Nephron progenitor cell (in vitro differentiated cells): Measurements from ENCODE around the gene B9D2.
"Not testable (repeated sequence)": the region's sequence is repeated elsewhere in the genome, so short reads cannot be mapped to it uniquely, and the experiment has no call there.

Source experiments
- DNase-seq: peaks from one replicate; pipeline ENCODE4 v3.0.0; 2021
- H3K27ac Mint-ChIP-seq: 2 replicates; pipeline ENCODE4 v1.8.0; 2021; ENCODE audit warnings: mild to moderate bottlenecking, moderate library complexity, mixed read lengths
- H3K27me3 Mint-ChIP-seq: 2 replicates; pipeline ENCODE4 v1.8.0; 2021; ENCODE audit warnings: mild to moderate bottlenecking, low read depth, mixed read lengths; ENCODE audit not compliant: poor library complexity
- H3K36me3 Mint-ChIP-seq: 2 replicates; pipeline ENCODE4 v1.8.0; 2021; ENCODE audit warnings: low read depth, mixed read lengths
- H3K4me1 Mint-ChIP-seq: 2 replicates; pipeline ENCODE4 v1.8.0; 2021; ENCODE audit warnings: mixed read lengths
- H3K4me3 Mint-ChIP-seq: 2 replicates; pipeline ENCODE4 v1.8.0; 2021; ENCODE audit warnings: mild to moderate bottlenecking, moderate library complexity, mixed read lengths
- H3K9me3 Mint-ChIP-seq: 2 replicates; pipeline ENCODE4 v1.8.0; 2021; ENCODE audit warnings: mild to moderate bottlenecking, moderate library complexity, mixed read lengths
- CTCF ChIP-seq: fragments of 200-600 bp; sonication (generic); IDR thresholded peaks from 2 replicates; pipeline ENCODE4 v1.5.0; 2021; ENCODE audit warnings: antibody characterized with exemption

The B9D2 gene

GRCh38 chr19:41352609-41353465, 11.1 kb downstream of the B9D2 start:
- H3K4me1 Mint-ChIP-seq: peaks cover 35% of the 10 kb centered on the region
- H3K36me3 Mint-ChIP-seq: peaks cover 9% of the 10 kb centered on the region
- H3K27me3 Mint-ChIP-seq: peaks cover 7% of the 10 kb centered on the region
- peak overlapping the region; percentile 16 for H3K27ac Mint-ChIP-seq
- DNase-seq: peak; percentile 75
- H3K4me3 Mint-ChIP-seq: peak overlapping the region; percentile 88
- H3K9me3 Mint-ChIP-seq: no peaks in the 10 kb centered on the region
- peak; percentile 32 for TF ChIP-seq CTCF

GRCh38 chr19:41352279-41352608, 11.7 kb downstream of the B9D2 start:
- H3K9me3 Mint-ChIP-seq: no peaks in the 10 kb centered on the region
- H3K4me1 Mint-ChIP-seq: peaks cover 35% of the 10 kb centered on the region
- DNase-seq: no peak
- peak overlapping the region; percentile 88 for H3K4me3 Mint-ChIP-seq
- peaks cover 9% of the 10 kb centered on the region for H3K36me3 Mint-ChIP-seq
- peaks cover 7% of the 10 kb centered on the region for H3K27me3 Mint-ChIP-seq
- TF ChIP-seq CTCF: no peak
- H3K27ac Mint-ChIP-seq: no peak overlapping the region

- no peak overlapping the region for H3K27ac Mint-ChIP-seq
- peaks cover 35% of the 10 kb centered on the region for H3K4me1 Mint-ChIP-seq
- peaks cover 13% of the 10 kb centered on the region for H3K36me3 Mint-ChIP-seq
- peak overlapping the region; percentile 88 for H3K4me3 Mint-ChIP-seq
- no peak for TF ChIP-seq CTCF
- H3K27me3 Mint-ChIP-seq: peaks cover 7% of the 10 kb centered on the region
- DNase-seq: peak; percentile 67
- H3K9me3 Mint-ChIP-seq: no peaks in the 10 kb centered on the region
Measured at GRCh38 chr19:41351339-41352245, 12.4 kb downstream of the B9D2 start.

GRCh38 chr19:41350735-41351338, 13.1 kb downstream of the B9D2 start:
- TF ChIP-seq CTCF: no peak
- no peak for DNase-seq
- Mint-ChIP-seq H3K4me3 (peak overlapping the region; percentile 88), H3K36me3 (peaks cover 17% of the 10 kb centered on the region), H3K27ac (peak overlapping the region; percentile 42), H3K9me3 (no peaks in the 10 kb centered on the region), H3K27me3 (peaks cover 7% of the 10 kb centered on the region), H3K4me1 (peaks cover 35% of the 10 kb centered on the region)

- not testable (repeated sequence) for H3K27me3 Mint-ChIP-seq, H3K9me3 Mint-ChIP-seq, H3K27ac Mint-ChIP-seq, DNase-seq, H3K4me3 Mint-ChIP-seq
- Mint-ChIP-seq H3K36me3 (peaks cover 38% of the 10 kb centered on the region), H3K4me1 (peaks cover 17% of the 10 kb centered on the region)
Measured at GRCh38 chr19:41346916-41347315, 17.0 kb downstream of the B9D2 start.

GRCh38 chr19:41344162-41344561, 19.8 kb downstream of the B9D2 start:
- no peak for TF ChIP-seq CTCF
- Mint-ChIP-seq H3K36me3 (peaks cover 52% of the 10 kb centered on the region), H3K27me3 (no peaks in the 10 kb centered on the region), H3K4me3 (no peak overlapping the region), H3K9me3 (no peaks in the 10 kb centered on the region), H3K27ac (no peak overlapping the region), H3K4me1 (no peaks in the 10 kb centered on the region)
- DNase-seq: no peak
